ENCODE measurements around the gene ZFYVE21. TPM values are rescaled to one million over a fixed set of nuclear protein-coding genes. Genes with fewer than 3 reads are reported as not detected.

ZFYVE21 gene
- total and polyA plus RNA-seq, 10 donors: 21.8 to 71.1 (median 46.0) TPM

GRCh38 chr14:103758059-103758776 is 42.6 kb downstream of the ZFYVE21 start:
- intact Hi-C loops (cut with DNase I; ENCODE audit: low total_unique reads): no loop called here
- 91 to 95% (median 93%) methylated on average over 8 of the region's 8 CpGs for WGBS, 5 donors
- H3K4me3 ChIP-seq: no peak overlapping the region
- no peak overlapping the region for H3K27ac ChIP-seq
- peaks cover 0 to 14% (median 2%) of the 10 kb centered on the region in 6 donors for H3K36me3 ChIP-seq
- no peak for TF ChIP-seq POLR2AphosphoS5 (IDR thresholded peaks at IDR 0.05)
- no peak for TF ChIP-seq POLR2A (IDR thresholded peaks at IDR 0.05)
- no peak for TF ChIP-seq CTCF (IDR thresholded peaks at IDR 0.05 in 8 of 11, conservative IDR thresholded peaks at IDR 0.05 in 3 of 11)
- no peaks in the 10 kb centered on the region for H3K27me3 ChIP-seq (replicated peaks in 1 of 7)
- H3K4me1 ChIP-seq: peaks cover 0 to 14% (median 0%) of the 10 kb centered on the region in 6 donors
- H3K9me3 ChIP-seq: no peaks in the 10 kb centered on the region
- DNase-seq: no peak

GRCh38 chr14:103762036-103762435 is 46.4 kb downstream of the ZFYVE21 start:
- Histone ChIP-seq H3K27ac (no peak overlapping the region), H3K9me3 (no peaks in the 10 kb centered on the region), H3K4me3 (no peak overlapping the region), H3K4me1 (no peaks in the 10 kb centered on the region), H3K36me3 (peaks cover 0 to 15% (median 2%) of the 10 kb centered on the region in 6 donors), H3K27me3 (replicated peaks in 1 of 7) (no peaks in the 10 kb centered on the region)
- WGBS, 5 donors: 76 to 91% (median 81%) methylated on average over 1 of the region's 1 CpG
- intact Hi-C loops (cut with DNase I; ENCODE audit: low total_unique reads): no loop called here
- no peak for TF ChIP-seq POLR2AphosphoS5 (IDR thresholded peaks at IDR 0.05)
- no peak for TF ChIP-seq CTCF (IDR thresholded peaks at IDR 0.05 in 8 of 11, conservative IDR thresholded peaks at IDR 0.05 in 3 of 11)
- TF ChIP-seq POLR2A (IDR thresholded peaks at IDR 0.05): no peak
- no peak for DNase-seq

- peaks cover 0 to 15% (median 2%) of the 10 kb centered on the region in 6 donors for H3K36me3 ChIP-seq
Observed at GRCh38 chr14:103762541-103762940, 46.9 kb downstream of the ZFYVE21 start.

More at GRCh38 chr14:103762541-103762940, 46.9 kb downstream of the ZFYVE21 start:
- Histone ChIP-seq H3K27ac (no peak overlapping the region), H3K4me1 (no peaks in the 10 kb centered on the region), H3K27me3 (replicated peaks in 1 of 7) (no peaks in the 10 kb centered on the region), H3K9me3 (no peaks in the 10 kb centered on the region), H3K4me3 (no peak overlapping the region)
- TF ChIP-seq CTCF (IDR thresholded peaks at IDR 0.05 in 8 of 11, conservative IDR thresholded peaks at IDR 0.05 in 3 of 11): no peak
- TF ChIP-seq POLR2AphosphoS5 (IDR thresholded peaks at IDR 0.05): no peak
- no peak for TF ChIP-seq POLR2A (IDR thresholded peaks at IDR 0.05)
- intact Hi-C loops (cut with DNase I; ENCODE audit: low total_unique reads): no loop called here
- no peak for DNase-seq
- WGBS, 5 donors: 76 to 89% (median 82%) methylated on average over 13 of the region's 13 CpGs

All from spleen (tissue), 11 donors.